ENCODE measurements around the gene AVEN.

DNA sequence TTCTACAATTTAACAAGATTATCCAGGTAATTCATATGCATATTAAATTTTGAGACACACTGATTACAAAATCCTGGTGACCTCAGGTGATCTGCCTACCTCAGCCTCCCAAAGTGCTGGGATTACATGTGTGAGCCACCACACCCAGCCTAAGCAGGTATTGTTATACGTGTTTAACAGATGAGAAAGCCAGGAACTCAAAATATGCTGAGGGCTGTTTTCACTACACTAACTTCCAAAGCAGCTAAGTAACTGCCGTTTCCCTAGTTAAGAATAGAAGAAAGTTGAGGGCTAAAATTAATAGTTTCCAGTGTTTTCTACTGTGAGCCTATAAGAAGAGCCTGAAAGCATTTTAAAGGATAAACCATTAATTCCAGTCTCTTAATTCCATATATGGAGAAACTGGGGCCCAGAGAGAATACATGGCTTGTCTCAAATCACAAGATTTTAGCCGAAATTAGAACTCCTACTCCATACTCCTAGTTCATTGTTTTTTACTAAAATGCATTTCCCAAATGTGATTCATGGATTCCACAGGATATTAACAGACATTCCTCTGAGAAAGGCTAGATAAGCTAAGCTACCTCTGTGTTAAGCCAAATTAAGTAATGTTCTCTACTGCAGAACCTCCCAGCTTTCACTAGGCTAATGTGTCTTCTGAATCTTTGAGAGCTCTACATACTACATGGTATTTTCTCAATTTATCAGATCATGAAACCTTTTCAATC is 17.0 kb upstream of the AVEN start:
- TF ChIP-seq, protein P1, sequence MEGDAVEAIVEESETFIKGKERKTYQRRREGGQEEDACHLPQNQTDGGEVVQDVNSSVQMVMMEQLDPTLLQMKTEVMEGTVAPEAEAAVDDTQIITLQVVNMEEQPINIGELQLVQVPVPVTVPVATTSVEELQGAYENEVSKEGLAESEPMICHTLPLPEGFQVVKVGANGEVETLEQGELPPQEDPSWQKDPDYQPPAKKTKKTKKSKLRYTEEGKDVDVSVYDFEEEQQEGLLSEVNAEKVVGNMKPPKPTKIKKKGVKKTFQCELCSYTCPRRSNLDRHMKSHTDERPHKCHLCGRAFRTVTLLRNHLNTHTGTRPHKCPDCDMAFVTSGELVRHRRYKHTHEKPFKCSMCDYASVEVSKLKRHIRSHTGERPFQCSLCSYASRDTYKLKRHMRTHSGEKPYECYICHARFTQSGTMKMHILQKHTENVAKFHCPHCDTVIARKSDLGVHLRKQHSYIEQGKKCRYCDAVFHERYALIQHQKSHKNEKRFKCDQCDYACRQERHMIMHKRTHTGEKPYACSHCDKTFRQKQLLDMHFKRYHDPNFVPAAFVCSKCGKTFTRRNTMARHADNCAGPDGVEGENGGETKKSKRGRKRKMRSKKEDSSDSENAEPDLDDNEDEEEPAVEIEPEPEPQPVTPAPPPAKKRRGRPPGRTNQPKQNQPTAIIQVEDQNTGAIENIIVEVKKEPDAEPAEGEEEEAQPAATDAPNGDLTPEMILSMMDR (IDR thresholded peaks at IDR 0.05) = no peak
- no peak for TF ChIP-seq POLR2A (IDR thresholded peaks at IDR 0.05)
